GM21737 (cell line): ENCODE measurements around the gene ST6GALNAC2.
"Not testable (repeated sequence)": the region's sequence is repeated elsewhere in the genome, so short reads cannot be mapped to it uniquely, and the experiment has no call there.

ENCODE experiments used
- ATAC-seq: cut with Tn5 transposase; IDR thresholded peaks from one replicate; pipeline ENCODE4 v1.9.1; 2021; ENCODE audit warnings: mild to moderate bottlenecking, moderate library complexity; ENCODE audit not compliant: unreplicated experiment

The ST6GALNAC2 gene

GRCh38 chr17:76530095-76530723 is 55.5 kb downstream of the ST6GALNAC2 start:
- ATAC-seq = no peak

- no peak for ATAC-seq
Measured at GRCh38 chr17:76529224-76530094, 56.2 kb downstream of the ST6GALNAC2 start.

- ATAC-seq = no peak
Measured at GRCh38 chr17:76528528-76529223, 57.0 kb downstream of the ST6GALNAC2 start.

GRCh38 chr17:76528156-76528527 is 57.5 kb downstream of the ST6GALNAC2 start:
- ATAC-seq = peak; percentile 38

- peak; percentile 43 for ATAC-seq
Measured at GRCh38 chr17:76527430-76528111, 58.1 kb downstream of the ST6GALNAC2 start.

- ATAC-seq = not testable (repeated sequence)
Measured at GRCh38 chr17:76527016-76527415, 58.6 kb downstream of the ST6GALNAC2 start.

- not testable (repeated sequence) for ATAC-seq
Measured at GRCh38 chr17:76525513-76525833, 60.2 kb downstream of the ST6GALNAC2 start.

GRCh38 chr17:76524598-76525512 is 60.8 kb downstream of the ST6GALNAC2 start:
- no peak for ATAC-seq

GRCh38 chr17:76523084-76524037 is 62.3 kb downstream of the ST6GALNAC2 start:
- no peak for ATAC-seq

GRCh38 chr17:76521683-76522082 is 64.0 kb downstream of the ST6GALNAC2 start:
- ATAC-seq = not testable (repeated sequence)

- no peak for ATAC-seq
Measured at GRCh38 chr17:76521262-76521661, 64.4 kb downstream of the ST6GALNAC2 start.

GRCh38 chr17:76519048-76519966 is 66.4 kb downstream of the ST6GALNAC2 start:
- ATAC-seq = no peak

GRCh38 chr17:76517638-76518038 is 68.0 kb downstream of the ST6GALNAC2 start:
- no peak for ATAC-seq
